Left ventricle myocardium superior (tissue), 1 donor: ENCODE data around the gene CMTM8. TPM values are rescaled to one million over a fixed set of nuclear protein-coding genes. Genes with fewer than 3 reads are reported as not detected.

ENCODE experiments used
- ATAC-seq: fragments of 200-7000 bp; cut with Tn5 transposase; one replicate; pipeline ENCODE4 v1.9.1; 2020; ENCODE audit warnings: mild to moderate bottlenecking, moderate library complexity
- DNase-seq: peaks from one replicate; pipeline ENCODE4 v3.0.0-alpha.2; 2020
- intact Hi-C: fragments of 100-400 bp; cut with micrococcal nuclease; formaldehyde crosslinking; loops from one replicate; pipeline ENCODE4 v1.11.0; 2022
- total RNA-seq: library from RNA; stranded (reverse); fragmentation: NEBNext Ultra II Directional; extraction: Animal tissue kit (Norgen Biotek cat#: 25700); gene quantifications from one replicate; pipeline ENCODE4 v1.2.1, GENCODE V29; 2021
- donor health status: DM: no; HTN: yes; CAD: no; lungs with severe emphysema.

Gene CMTM8
- total RNA-seq, 1 donor from 2014 or later = 3.8 TPM

- intact Hi-C loops = no loop called here
- DNase-seq (no peak), ATAC-seq (no peak)
These were observed 58.9 kb downstream of the CMTM8 start for GRCh38 chr3:32297366-32297765.

- intact Hi-C loops = no loop called here
- DNase-seq = no peak
- no peak for ATAC-seq
These were observed 62.9 kb downstream of the CMTM8 start for GRCh38 chr3:32301426-32301825.

GRCh38 chr3:32302601-32303398, 64.3 kb downstream of the CMTM8 start:
- intact Hi-C loops = no loop called here
- ATAC-seq (peak; percentile 66), DNase-seq (no peak)

- DNase-seq (no peak), ATAC-seq (peak; percentile 12)
- intact Hi-C loops = no loop called here
These were observed 64.9 kb downstream of the CMTM8 start for GRCh38 chr3:32303399-32303747.

- ATAC-seq (peak; percentile 55), DNase-seq (no peak)
- intact Hi-C loops = no loop called here
These were observed 65.7 kb downstream of the CMTM8 start for GRCh38 chr3:32303977-32304881.

- no peak for DNase-seq
- ATAC-seq = no peak
- intact Hi-C loops = no loop called here
These were observed 66.9 kb downstream of the CMTM8 start for GRCh38 chr3:32305361-32305876.

- no peak for DNase-seq
- ATAC-seq = no peak
- intact Hi-C loops = no loop called here
These were observed 67.6 kb downstream of the CMTM8 start for GRCh38 chr3:32306072-32306471.

- DNase-seq (no peak), ATAC-seq (no peak)
- intact Hi-C loops = no loop called here
These were observed 69.1 kb downstream of the CMTM8 start for GRCh38 chr3:32307591-32307990.

- ATAC-seq (no peak), DNase-seq (no peak)
- intact Hi-C loops = no loop called here
These were observed 69.9 kb downstream of the CMTM8 start for GRCh38 chr3:32308378-32308777.

- no peak for ATAC-seq
- intact Hi-C loops = no loop called here
These were observed 71.3 kb downstream of the CMTM8 start for GRCh38 chr3:32309654-32310242.

GRCh38 chr3:32310336-32310735, 71.9 kb downstream of the CMTM8 start:
- ATAC-seq (no peak), DNase-seq (no peak)
- intact Hi-C loops = no loop called here

More at GRCh38 chr3:32309654-32310242, 71.3 kb downstream of the CMTM8 start:
- DNase-seq = no peak

- ATAC-seq = peak; percentile 83
- DNase-seq = peak; percentile 33
- intact Hi-C loops = no loop called here
These were observed 72.7 kb downstream of the CMTM8 start for GRCh38 chr3:32310918-32311839.

- no peak for ATAC-seq
- DNase-seq = no peak
- intact Hi-C loops = no loop called here
These were observed 73.8 kb downstream of the CMTM8 start for GRCh38 chr3:32312251-32312650.

- no peak for ATAC-seq
- no peak for DNase-seq
- intact Hi-C loops = no loop called here
These were observed 74.7 kb downstream of the CMTM8 start for GRCh38 chr3:32313169-32313568.

GRCh38 chr3:32313723-32314473, 75.4 kb downstream of the CMTM8 start:
- DNase-seq (no peak), ATAC-seq (peak; percentile 15)
- intact Hi-C loops = no loop called here

- intact Hi-C loops = no loop called here
- DNase-seq (no peak), ATAC-seq (no peak)
These were observed 77.0 kb downstream of the CMTM8 start for GRCh38 chr3:32315441-32315840.

GRCh38 chr3:32316319-32316718, 77.8 kb downstream of the CMTM8 start:
- ATAC-seq = no peak
- no peak for DNase-seq
- intact Hi-C loops = no loop called here

GRCh38 chr3:32316976-32317375, 78.5 kb downstream of the CMTM8 start:
- intact Hi-C loops = no loop called here
- DNase-seq (no peak), ATAC-seq (no peak)
